Myocyte (in vitro differentiated cells): ENCODE results near the gene EVI5L. TPM values are rescaled to one million over a fixed set of nuclear protein-coding genes. Genes with fewer than 3 reads are reported as not detected.

Experiments
- DNase-seq: peaks from one replicate; pipeline ENCODE4 v3.0.0-alpha.2; 2012; ENCODE audit warnings: low read depth
- total RNA-seq: library from RNA; depleted of rRNA; stranded (reverse); fragments of >200 nt; gene quantifications from 2 replicates; pipeline ENCODE4 v1.2.3, GENCODE V29; 2014

Gene EVI5L
- total RNA-seq, 1 donor from 2014 or later, result 25.4 TPM

DNA sequence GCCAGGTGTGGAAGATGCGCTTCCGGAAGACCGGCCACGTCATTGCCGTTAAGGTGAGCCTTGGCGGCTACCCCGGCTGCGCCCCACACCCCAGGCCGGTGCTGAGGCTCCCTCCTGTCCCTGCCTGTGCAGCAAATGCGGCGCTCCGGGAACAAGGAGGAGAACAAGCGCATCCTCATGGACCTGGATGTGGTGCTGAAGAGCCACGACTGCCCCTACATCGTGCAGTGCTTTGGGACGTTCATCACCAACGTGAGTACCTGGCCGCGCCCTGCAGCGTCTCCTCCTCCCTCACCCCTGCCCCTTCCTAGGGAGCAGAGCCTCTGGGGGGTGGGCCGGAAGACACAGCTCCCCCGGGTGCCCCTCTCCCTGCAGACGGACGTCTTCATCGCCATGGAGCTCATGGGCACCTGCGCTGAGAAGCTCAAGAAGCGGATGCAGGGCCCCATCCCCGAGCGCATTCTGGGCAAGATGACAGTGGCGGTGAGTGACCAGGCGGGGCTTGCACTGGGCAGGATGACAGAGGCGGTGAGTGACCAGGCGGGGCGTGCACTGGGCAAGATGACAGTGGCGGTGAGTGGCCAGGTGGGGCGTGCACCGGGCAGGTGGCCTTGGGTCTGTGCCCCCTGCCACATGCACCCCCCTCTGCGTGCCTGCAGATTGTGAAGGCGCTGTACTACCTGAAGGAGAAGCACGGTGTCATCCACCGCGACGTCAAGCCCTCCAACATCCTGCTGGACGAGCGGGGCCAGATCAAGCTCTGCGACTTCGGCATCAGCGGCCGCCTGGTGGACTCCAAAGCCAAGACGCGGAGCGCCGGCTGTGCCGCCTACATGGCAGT, 80.5 kb downstream of the EVI5L start:
- no peak for DNase-seq

DNA sequence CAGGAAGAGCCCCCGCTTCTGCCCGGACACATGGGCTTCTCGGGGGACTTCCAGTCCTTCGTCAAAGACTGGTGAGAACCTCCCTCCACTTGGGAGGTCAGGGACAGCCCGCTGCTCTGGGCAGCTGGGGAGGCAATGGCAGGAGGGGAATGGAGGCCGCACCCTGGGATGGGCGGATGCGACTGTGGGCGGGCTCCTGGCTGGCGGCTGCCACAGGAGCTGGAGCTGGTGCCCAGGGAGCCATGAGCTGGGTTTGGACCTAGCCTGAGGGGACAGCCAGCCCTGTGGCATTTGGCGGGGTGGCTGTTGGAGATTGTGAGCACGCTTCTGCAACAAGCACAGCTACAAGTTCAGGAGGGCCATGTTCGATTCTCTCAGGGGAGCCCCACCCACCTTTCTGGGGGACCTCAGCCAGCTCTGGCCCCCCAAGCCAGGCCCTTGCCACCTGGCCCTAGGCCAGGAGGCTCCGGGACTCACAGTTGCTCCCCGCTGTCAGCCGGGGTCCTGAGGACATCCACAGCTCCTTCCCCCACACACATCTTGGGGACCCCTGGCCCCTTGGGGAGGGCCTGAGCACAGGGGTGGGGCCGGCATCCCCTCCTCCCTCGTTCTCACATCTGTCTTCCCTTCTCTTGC, 81.6 kb downstream of the EVI5L start:
- DNase-seq, result no peak

DNA sequence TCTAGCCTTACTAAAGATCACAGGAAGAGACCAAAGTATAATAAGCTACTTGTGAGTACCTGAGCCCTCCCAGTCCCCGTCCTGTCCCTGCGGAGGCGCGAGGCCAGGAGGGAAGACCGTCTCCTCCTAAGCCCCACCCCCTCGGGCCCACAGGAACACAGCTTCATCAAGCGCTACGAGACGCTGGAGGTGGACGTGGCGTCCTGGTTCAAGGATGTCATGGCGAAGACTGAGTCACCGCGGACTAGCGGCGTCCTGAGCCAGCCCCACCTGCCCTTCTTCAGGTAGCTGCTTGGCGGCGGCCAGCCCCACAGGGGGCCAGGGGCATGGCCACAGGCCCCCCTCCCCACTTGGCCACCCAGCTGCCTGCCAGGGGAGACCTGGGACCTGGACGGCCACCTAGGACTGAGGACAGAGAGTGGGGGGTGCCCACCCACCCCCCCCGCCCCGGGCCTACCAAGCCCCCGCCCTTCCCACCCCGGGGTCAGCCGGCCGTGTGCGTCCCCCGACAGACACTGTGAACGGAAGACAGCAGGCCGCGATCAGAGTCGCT, 82.2 kb downstream of the EVI5L start:
- no peak for DNase-seq

GRCh38 chr19:7912697-7913564, 82.9 kb downstream of the EVI5L start:
- no peak for DNase-seq

GRCh38 chr19:7913652-7914051, 83.6 kb downstream of the EVI5L start:
- no peak for DNase-seq

DNA sequence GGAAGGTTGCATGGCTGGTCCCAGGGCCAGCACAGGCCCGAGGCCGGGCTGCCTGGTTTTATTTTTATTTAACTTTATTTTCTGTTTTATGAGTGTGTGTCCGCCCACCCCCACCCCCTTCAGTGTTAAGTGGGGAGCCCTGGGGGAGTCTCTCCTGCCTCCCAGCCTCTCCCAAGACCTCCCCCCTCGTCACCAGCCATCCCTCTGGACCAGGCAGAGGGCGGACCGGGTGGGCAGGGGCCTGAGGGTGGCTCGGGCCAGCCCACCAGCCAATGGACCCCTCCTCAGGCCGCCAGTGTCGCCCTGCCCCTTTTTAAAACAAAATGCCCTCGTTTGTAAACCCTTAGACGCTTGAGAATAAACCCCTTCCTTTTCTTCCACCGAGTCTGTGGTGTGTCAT, 84.1 kb downstream of the EVI5L start:
- no peak for DNase-seq

Other genes with a start within 250 kb of the EVI5L start
- not detected in 2 replicates for gene CAMSAP3, start 234.4 kb upstream of the EVI5L start, total RNA-seq
- gene XAB2, start 200.7 kb upstream of the EVI5L start, total RNA-seq, result 30.5 and 31.2 TPM in 2 replicates
- gene PET100, start 200.4 kb upstream of the EVI5L start, total RNA-seq, result 8.8 and 15.9 TPM in 2 replicates
- gene PCP2, start 196.5 kb upstream of the EVI5L start, total RNA-seq, result not detected in 2 replicates
- 1.9 TPM in 1 of 2 replicates, not detected in the other for gene STXBP2, start 193.1 kb upstream of the EVI5L start, total RNA-seq
- gene RETN, start 161.2 kb upstream of the EVI5L start, total RNA-seq, result not detected in 2 replicates
- gene MCEMP1, start 153.1 kb upstream of the EVI5L start, total RNA-seq, result not detected in 2 replicates
- 50.4 and 95.9 TPM in 2 replicates for gene TRAPPC5, start 149.4 kb upstream of the EVI5L start, total RNA-seq
- not detected in 2 replicates for gene FCER2, start 128.1 kb upstream of the EVI5L start, total RNA-seq
- not detected in 2 replicates for gene CLEC4G, start 98.1 kb upstream of the EVI5L start, total RNA-seq
- not detected in 2 replicates for gene CD209, start 82.7 kb upstream of the EVI5L start, total RNA-seq
- gene CLEC4M, start 67.0 kb upstream of the EVI5L start, total RNA-seq, result not detected in 2 replicates
- gene PRR36, start 44.2 kb downstream of the EVI5L start, total RNA-seq, result not detected in 2 replicates
- gene LRRC8E, start 58.3 kb downstream of the EVI5L start, total RNA-seq, result 0.53 and 1.0 TPM in 2 replicates
- 13.1 and 16.0 TPM in 2 replicates for gene MAP2K7, start 73.7 kb downstream of the EVI5L start, total RNA-seq
- gene TGFBR3L, start 84.6 kb downstream of the EVI5L start, total RNA-seq, result 0.21 and 4.2 TPM in 2 replicates
- 21.5 and 27.5 TPM in 2 replicates for gene SNAPC2, start 90.1 kb downstream of the EVI5L start, total RNA-seq
- gene CTXN1, start 95.9 kb downstream of the EVI5L start, total RNA-seq, result 5.0 and 7.5 TPM in 2 replicates
- gene TIMM44, start 113.4 kb downstream of the EVI5L start, total RNA-seq, result 72.6 and 88.3 TPM in 2 replicates
- 34.8 and 43.7 TPM in 2 replicates for gene ELAVL1, start 175.4 kb downstream of the EVI5L start, total RNA-seq
- not detected in 2 replicates for gene CCL25, start 222.5 kb downstream of the EVI5L start, total RNA-seq